D721Med (cell line): ENCODE measurements around the gene INPP4B.

Experiments
- DNase-seq: peaks from one replicate; pipeline ENCODE4 v3.0.0; 2011; ENCODE audit warnings: low spot score; ENCODE audit not compliant: insufficient read length
- FAIRE-seq: peaks from 2 replicates; lab custom pipeline; 2011; peaks lifted over from hg19 to GRCh38; lab: Jason Lieb, UNC
- CTCF ChIP-seq: IDR thresholded peaks from 2 replicates; pipeline ENCODE4 v1.5.1; 2012; ENCODE audit warnings: mild to moderate bottlenecking, control low read depth; ENCODE audit not compliant: insufficient read depth; ENCODE audit errors: missing control alignments

The INPP4B gene

GRCh38 chr4:142150483-142150882 is 695.6 kb downstream of the INPP4B start:
- no peak for DNase-seq
- no peak for FAIRE-seq
- TF ChIP-seq CTCF = no peak

DNA sequence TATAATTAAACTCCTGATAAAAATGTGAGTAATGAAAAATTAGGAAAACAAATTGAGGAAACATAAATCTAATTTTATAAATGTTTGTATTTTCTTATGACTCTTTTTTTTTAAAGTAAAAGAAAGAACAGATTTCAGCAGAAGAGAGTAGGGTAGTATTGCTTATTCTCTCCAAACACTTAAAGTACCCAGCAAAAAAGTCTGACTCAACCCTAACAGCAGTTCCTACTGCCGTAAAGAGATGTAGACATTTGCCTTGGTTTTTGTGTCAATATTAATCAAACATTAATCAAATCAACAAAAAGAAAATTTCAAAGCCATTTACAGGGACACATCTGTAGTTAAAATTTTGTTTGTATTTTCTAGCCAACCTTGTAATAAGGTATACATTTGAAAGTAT is 701.3 kb downstream of the INPP4B start:
- no peak for TF ChIP-seq CTCF
- FAIRE-seq = no peak
- no peak for DNase-seq

DNA sequence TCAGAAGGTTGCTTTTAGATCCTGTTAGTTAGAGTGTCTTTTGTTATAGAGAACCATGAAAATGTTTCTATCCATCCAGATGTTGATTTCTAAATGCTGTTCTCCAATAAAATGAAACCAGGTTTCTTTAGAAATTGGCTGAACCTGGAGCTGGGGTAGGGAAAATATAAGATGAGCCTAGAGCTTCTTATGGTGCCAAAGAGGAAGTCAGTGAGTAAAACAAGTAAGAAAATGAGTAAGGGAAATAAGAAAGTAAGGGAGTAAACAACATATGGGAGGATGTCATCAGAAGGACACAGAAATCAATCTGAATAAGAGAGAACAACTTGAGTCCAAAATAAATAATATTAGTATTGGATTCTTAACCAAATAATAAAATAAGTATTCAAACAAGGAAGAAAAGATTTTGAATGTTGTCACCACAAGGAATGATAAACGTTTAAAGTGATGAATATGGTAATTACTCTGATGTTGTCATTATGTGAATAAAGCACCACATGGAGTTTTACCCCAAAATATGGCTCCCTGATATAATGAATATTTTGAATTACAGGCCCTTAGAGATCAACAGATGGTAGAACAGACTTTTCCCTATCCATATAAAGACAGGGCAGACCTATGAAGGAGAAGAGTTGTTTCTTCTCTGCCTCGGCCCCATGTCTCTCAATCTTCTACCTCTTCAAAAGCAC is 703.6 kb downstream of the INPP4B start:
- FAIRE-seq (no peak), DNase-seq (no peak)

DNA sequence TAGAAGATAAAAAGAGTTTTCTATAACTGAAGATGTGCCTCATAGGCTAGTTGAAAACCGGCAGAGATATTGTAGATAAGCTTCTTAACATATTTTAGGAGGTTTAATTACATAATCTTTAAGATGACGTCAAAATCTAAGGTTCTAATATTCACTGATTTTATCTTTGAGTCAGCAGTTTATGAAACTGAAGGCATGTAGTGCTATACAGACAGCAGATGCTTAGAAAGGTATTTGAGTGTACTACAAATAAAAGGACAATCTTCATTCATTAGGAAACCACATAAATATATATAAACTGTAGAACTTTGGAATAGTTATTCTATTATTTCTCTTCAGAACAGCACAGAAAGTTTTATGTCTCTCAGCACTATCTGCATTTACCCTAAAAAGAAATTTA is 704.9 kb downstream of the INPP4B start:
- FAIRE-seq (no peak), DNase-seq (no peak)

More for the DNA sequence above, 703.6 kb downstream of the INPP4B start:
- TF ChIP-seq CTCF = no peak

DNA sequence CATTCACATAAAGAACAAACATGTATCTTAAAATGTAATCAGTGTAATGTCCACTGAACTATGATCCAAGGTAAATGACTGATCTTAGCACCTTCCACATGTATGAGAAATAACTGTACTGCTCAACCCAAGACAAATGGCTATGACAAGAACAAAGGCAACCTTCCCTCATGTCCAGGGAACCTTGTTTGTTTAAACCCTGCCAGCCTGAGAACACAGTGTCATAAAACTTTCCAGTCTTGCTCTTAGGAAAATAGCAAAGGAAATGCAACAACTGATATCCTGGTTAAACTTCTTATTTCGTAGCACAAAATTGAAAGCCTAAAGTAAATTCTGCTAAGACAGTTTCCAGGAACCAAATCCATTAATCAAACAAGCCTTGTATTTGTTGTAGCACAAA is 715.4 kb downstream of the INPP4B start:
- FAIRE-seq = no peak
- no peak for DNase-seq

More for the DNA sequence above, 704.9 kb downstream of the INPP4B start:
- TF ChIP-seq CTCF = no peak

DNA sequence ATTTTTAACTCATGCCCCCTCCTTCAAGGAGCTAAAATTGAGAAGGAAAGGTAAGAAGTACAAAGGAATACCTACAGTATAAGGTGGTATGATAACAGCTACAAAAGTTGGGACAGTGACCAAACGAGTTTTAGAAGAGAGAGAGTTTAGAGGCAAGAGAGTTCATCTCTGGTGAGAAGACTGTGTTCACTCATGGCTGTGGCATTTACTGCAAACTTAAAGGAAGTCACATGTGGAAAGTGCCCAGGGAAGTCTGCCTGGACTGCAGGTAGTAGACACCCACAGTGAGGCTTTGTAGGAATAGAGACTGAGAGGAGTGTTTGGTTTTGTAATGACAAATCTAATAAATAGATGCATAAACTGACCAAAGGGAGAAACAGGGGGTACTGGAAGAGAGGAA is 716.2 kb downstream of the INPP4B start:
- FAIRE-seq (no peak), DNase-seq (no peak)
- no peak for TF ChIP-seq CTCF

More for the DNA sequence above, 715.4 kb downstream of the INPP4B start:
- no peak for TF ChIP-seq CTCF

GRCh38 chr4:142129473-142129872 is 716.6 kb downstream of the INPP4B start:
- no peak for FAIRE-seq
- no peak for DNase-seq
- no peak for TF ChIP-seq CTCF
